ENCODE results near the gene FEM1A.
"Not testable (repeated sequence)": the region's sequence is repeated elsewhere in the genome, so short reads cannot be mapped to it uniquely, and the experiment has no call there.

The FEM1A gene

GRCh38 chr19:4815426-4816201 is 24.1 kb downstream of the FEM1A start:
- DNase-seq, result peak; percentile 66

GRCh38 chr19:4816202-4816949 is 24.8 kb downstream of the FEM1A start:
- DNase-seq, result no peak

- DNase-seq, result no peak
Observed at GRCh38 chr19:4816950-4817278, 25.4 kb downstream of the FEM1A start.

- no peak for DNase-seq
Observed at GRCh38 chr19:4817467-4818277, 26.1 kb downstream of the FEM1A start.

- DNase-seq, result no peak
Observed at GRCh38 chr19:4821265-4821664, 29.7 kb downstream of the FEM1A start.

GRCh38 chr19:4822354-4822753 is 30.8 kb downstream of the FEM1A start:
- not testable (repeated sequence) for DNase-seq

GRCh38 chr19:4823577-4823976 is 32.0 kb downstream of the FEM1A start:
- DNase-seq, result no peak

- no peak for DNase-seq
Observed at GRCh38 chr19:4829001-4829712, 37.6 kb downstream of the FEM1A start.

- no peak for DNase-seq
Observed at GRCh38 chr19:4830332-4830731, 38.8 kb downstream of the FEM1A start.

- no peak for DNase-seq
Observed at GRCh38 chr19:4830768-4831265, 39.3 kb downstream of the FEM1A start.

GRCh38 chr19:4831304-4831978 is 39.9 kb downstream of the FEM1A start, which contains the start of gene TICAM1:
TICAM1 (minus strand) TSS chr19:4831712; CDS start chr19:4818377, 13,335 bp downstream.
- peak; percentile 73 for DNase-seq

- DNase-seq, result not testable (repeated sequence)
Observed at GRCh38 chr19:4831979-4832340, 40.4 kb downstream of the FEM1A start.

GRCh38 chr19:4832776-4833175 is 41.2 kb downstream of the FEM1A start:
- DNase-seq, result no peak

GRCh38 chr19:4839192-4839591 is 47.7 kb downstream of the FEM1A start:
- DNase-seq, result no peak

GRCh38 chr19:4843647-4843965 is 52.1 kb downstream of the FEM1A start:
- DNase-seq, result no peak

- no peak for DNase-seq
Observed at GRCh38 chr19:4844348-4845179, 53.0 kb downstream of the FEM1A start.

GRCh38 chr19:4845975-4846374 is 54.4 kb downstream of the FEM1A start:
- not testable (repeated sequence) for DNase-seq

- DNase-seq, result no peak
Observed at GRCh38 chr19:4847190-4847973, 55.8 kb downstream of the FEM1A start.

- DNase-seq, result no peak
Observed at GRCh38 chr19:4849019-4849418, 57.5 kb downstream of the FEM1A start.
